Activated CD8-positive, alpha-beta memory T cell treated with anti-CD3 and anti-CD28 coated beads, Interleukin-2, amount 50 U/mL, for 1 hour (primary cell): ENCODE measurements around the gene HJURP.

Experiments
- DNase-seq: peaks from one replicate; pipeline ENCODE4 v3.0.0-alpha.2; 2020; ENCODE audit errors: extremely low read depth

HJURP gene

GRCh38 chr2:233793465-233794127 is 60.7 kb downstream of the HJURP start:
- no peak for DNase-seq

GRCh38 chr2:233792720-233793119 is 61.6 kb downstream of the HJURP start:
- no peak for DNase-seq

DNA sequence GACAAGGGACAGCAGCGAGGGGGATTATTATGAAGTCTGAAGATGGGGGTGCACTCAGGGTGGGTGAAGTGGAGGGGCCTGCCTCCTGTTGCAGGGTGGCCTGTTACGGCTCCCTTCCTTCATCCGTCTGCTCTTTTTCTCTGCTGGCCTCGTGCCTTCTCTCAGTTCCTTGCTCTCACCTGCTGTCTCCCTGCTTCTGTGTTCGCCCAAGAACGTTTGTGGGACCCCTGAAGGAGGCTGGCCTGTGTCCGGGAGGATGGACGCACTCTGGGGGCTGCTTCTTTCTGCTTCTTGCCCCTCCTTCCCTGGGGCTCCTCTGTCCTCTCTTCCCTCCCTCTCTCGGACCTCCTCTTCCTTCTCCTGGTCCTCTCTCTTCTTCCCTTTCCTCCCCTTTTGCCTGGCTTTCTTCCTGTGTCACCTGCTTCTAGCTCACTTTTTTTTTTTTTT is 62.4 kb downstream of the HJURP start:
- no peak for DNase-seq

DNA sequence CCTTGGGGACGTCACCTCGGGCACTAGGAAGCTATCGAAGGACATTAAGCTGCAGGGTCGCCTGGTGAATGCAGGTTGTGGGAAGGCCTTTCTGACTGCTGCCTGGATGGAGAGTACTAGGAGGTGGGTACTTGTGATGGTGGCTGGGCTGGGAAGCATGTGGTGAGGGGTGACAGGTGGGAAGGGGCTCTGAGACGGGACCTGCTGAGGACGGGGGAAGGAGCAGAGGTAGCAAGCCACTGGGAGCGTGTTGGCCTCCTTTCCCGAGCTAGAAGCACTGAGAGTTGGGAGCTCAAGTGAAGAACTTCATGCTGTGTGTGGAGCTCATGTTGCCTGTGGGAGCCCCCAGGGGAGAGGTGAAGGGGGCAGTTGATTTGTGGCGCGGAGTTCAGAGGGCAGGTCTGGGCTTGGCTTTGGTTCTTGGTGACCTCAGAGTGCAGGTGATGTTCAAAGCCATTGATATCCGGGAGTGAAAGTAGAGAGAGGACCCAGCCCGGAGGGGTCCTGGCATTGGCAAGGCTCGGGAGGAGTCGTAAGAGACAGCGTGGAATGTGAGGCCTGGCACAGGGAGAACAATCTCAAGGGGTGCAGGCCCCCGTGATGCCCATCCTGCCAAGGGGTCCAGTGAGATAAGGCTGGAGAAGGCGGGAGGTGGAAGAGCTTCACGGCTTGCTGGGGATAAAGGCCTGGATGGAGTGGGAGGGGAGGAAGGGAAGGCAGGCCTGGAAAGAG is 63.0 kb downstream of the HJURP start:
- no peak for DNase-seq

DNA sequence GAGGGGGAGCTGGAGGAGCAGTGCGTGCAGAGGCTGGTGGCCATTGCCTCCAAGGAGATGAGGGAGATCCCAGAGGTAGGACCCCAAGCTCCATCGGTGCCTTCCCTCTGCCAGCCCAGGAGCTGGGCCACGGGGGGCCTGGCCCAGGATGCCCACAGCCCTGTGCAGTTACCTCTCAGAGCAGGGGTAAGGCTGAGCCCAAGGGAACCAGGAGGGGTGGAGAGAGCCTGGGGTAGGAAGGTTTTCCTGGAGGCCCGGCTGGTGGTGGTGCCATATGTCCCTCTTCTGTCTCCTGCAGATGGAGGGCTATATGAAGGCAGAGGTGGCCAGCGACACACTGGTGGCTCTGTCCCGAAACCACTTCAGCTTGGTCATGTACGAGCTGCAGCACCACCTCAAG is 64.8 kb downstream of the HJURP start:
- no peak for DNase-seq
